ENCODE results near the gene CYTH1.
"Not testable (repeated sequence)": the region's sequence is repeated elsewhere in the genome, so short reads cannot be mapped to it uniquely, and the experiment has no call there.

Gene CYTH1

GRCh38 chr17:78687125-78687524 lies 94.9 kb downstream of the CYTH1 start:
- DNase-seq = no peak

- no peak for DNase-seq
Measured at GRCh38 chr17:78684026-78684425, 98.0 kb downstream of the CYTH1 start.

GRCh38 chr17:78683408-78683961 lies 98.6 kb downstream of the CYTH1 start:
- DNase-seq = no peak

- no peak for DNase-seq
Measured at GRCh38 chr17:78682363-78682762, 99.7 kb downstream of the CYTH1 start.

GRCh38 chr17:78680436-78680835 lies 101.6 kb downstream of the CYTH1 start:
- no peak for DNase-seq

GRCh38 chr17:78679495-78680395 lies 102.3 kb downstream of the CYTH1 start:
- no peak for DNase-seq

GRCh38 chr17:78678711-78679110 lies 103.4 kb downstream of the CYTH1 start:
- DNase-seq = no peak

GRCh38 chr17:78678222-78678557 lies 103.9 kb downstream of the CYTH1 start:
- no peak for DNase-seq

GRCh38 chr17:78677303-78678221 lies 104.5 kb downstream of the CYTH1 start:
- DNase-seq = no peak

GRCh38 chr17:78676412-78677302 lies 105.4 kb downstream of the CYTH1 start:
- no peak for DNase-seq

GRCh38 chr17:78675836-78676235 lies 106.2 kb downstream of the CYTH1 start:
- DNase-seq = no peak

GRCh38 chr17:78675316-78675616 lies 106.8 kb downstream of the CYTH1 start:
- DNase-seq = no peak

GRCh38 chr17:78674595-78675315 lies 107.3 kb downstream of the CYTH1 start:
- no peak for DNase-seq

GRCh38 chr17:78674156-78674555 lies 107.9 kb downstream of the CYTH1 start:
- DNase-seq = no peak

GRCh38 chr17:78673395-78673794 lies 108.7 kb downstream of the CYTH1 start:
- DNase-seq = no peak

GRCh38 chr17:78672871-78673371 lies 109.2 kb downstream of the CYTH1 start:
- DNase-seq = no peak

GRCh38 chr17:78672005-78672404 lies 110.1 kb downstream of the CYTH1 start:
- DNase-seq = no peak

- not testable (repeated sequence) for DNase-seq
Measured at GRCh38 chr17:78671726-78672001, 110.4 kb downstream of the CYTH1 start.

- no peak for DNase-seq
Measured at GRCh38 chr17:78670850-78671725, 111.0 kb downstream of the CYTH1 start.

- DNase-seq = no peak
Measured at GRCh38 chr17:78669975-78670518, 112.0 kb downstream of the CYTH1 start.

All from CD4-positive, alpha-beta T cell treated with Interferon alpha-2 for 1 hour (primary cell).